ENCODE data around the gene NBPF1.
"Not testable (repeated sequence)": the region's sequence is repeated elsewhere in the genome, so short reads cannot be mapped to it uniquely, and the experiment has no call there.

The NBPF1 gene

DNA sequence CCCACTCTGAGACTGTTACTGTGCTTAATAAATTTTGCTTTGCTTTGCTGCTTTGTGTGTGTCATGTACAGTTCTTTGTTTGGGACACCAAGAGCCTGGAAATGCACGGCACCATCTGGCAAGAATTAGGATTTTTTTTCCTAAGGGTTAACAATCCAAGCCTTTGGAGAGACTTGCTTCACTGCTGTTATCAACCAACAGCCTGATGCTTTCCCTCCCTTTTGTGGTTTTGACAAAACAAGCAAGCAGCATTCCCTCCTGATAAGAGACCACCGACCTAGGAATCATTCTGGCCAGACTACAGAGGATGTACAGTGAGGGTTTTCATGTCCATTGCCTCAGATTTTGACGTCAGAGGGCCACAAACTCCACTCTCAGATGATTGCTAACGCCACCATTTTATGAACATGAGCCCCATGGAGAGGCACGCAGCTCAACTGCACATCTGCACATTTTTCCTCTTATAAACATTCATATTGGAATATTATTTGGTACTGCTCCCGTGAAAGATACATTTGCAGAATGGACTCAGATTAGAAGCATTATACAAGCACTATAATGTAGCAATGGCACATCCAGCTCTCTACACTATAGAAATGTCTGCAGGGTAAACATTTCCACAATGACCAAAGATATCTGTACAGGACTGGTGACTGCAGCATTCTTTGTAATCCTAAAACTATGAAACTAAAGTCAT lies 94.0 kb downstream of the NBPF1 start:
- in situ Hi-C loops (cut with MboI; ENCODE audit: low sequenced_read_pairs), result not testable (repeated sequence)

DNA sequence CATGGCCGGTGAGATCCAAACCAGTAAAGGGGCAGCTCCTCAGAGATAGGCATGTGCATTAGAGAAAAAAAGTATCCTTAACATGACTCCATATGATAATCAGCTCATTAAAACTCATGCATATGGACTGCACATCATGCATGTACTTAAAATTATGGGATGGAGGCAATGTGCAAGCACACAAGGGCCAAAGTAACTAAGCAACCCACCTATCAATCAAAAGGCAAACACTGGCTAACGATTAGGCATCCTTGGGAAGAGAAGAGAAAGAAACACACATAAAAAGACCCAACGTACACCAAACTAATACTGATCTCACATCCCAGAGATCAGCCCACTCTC lies 94.5 kb downstream of the NBPF1 start:
- in situ Hi-C loops (cut with MboI; ENCODE audit: low sequenced_read_pairs), result not testable (repeated sequence)

DNA sequence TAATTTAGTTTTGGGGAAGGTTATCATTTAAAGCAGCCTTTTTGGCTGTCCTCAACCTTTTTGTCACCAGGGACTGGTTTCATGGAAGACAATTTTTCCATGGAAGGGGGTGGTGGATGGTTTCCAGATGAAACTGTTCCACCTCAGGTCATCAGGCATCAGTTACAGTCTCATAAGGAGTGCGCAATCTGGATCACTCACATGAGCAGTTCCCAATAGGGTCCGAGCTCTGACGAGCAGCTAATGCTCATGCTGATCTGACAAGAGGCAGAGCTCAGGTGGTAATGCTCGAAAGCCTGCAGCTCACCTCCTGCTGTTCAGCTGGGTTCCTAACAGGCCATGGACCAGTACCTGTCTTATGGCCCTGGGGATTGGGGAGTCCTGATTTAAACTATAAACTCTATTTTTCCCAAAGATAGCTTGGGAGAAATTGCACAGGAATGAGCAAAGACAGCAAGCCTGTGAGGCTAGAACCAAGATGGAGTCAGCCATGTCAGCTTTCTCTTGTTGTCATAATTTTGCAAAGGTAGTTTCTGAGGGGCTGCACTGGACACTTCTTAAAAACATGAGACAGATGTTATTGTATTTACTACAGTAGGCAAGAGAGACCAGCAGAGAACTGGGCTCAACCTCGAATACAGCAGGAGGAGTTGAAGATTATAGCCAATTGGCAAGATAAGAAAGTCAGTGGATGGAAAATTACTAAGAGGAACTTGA lies 96.5 kb downstream of the NBPF1 start:
- in situ Hi-C loops (cut with MboI; ENCODE audit: low sequenced_read_pairs), result not testable (repeated sequence)

DNA sequence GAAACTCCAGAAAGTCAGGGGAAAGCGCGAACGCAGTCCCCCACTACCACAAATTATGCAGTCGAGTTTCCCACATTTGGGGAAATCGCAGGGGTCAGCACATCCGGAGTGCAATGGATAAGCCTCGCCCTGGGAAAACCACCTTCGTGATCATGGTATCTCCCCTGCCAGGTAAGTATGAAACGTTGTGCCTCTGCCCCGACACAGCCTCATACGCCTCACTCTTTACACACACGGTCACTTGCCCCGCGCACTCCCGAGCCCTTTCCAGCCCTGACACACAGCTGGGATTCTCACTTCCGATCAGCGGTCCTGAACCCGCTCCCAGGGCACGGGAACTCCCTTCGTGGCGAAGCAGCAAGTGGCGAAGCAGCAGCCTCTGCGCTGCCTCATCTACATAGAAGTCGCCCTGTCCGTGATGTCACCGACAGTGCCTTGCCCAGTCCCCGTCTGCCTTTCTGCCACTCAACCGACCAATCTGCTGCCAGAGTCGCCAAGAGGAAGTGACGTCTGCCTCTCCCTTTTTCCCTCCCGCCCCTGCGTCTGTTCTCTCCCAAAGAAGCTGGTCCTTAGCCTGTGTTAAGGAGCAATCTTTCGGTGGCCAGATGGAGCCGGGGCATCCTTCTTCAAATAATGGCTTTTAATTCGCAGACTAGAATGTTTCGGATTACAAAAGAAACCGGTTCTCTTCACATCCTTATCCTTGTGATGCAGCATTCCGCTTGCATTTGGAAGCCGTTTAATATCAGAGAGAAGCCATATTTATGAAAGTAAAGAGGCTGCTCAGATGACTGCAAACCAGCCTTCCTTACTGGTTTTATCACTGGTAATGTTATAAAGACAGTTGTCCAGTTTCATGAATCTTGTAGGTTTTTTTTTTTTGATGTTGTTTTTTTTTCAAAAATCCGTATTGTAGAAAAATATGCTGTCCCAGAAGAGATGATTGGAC lies 99.0 kb downstream of the NBPF1 start, which contains the start of gene RNU1-1:
Gene RNU1-1 (minus strand): TSS at position 179 of the 949 bp plus-strand sequence.
- in situ Hi-C loops (cut with MboI; ENCODE audit: low sequenced_read_pairs), result not testable (repeated sequence)

DNA sequence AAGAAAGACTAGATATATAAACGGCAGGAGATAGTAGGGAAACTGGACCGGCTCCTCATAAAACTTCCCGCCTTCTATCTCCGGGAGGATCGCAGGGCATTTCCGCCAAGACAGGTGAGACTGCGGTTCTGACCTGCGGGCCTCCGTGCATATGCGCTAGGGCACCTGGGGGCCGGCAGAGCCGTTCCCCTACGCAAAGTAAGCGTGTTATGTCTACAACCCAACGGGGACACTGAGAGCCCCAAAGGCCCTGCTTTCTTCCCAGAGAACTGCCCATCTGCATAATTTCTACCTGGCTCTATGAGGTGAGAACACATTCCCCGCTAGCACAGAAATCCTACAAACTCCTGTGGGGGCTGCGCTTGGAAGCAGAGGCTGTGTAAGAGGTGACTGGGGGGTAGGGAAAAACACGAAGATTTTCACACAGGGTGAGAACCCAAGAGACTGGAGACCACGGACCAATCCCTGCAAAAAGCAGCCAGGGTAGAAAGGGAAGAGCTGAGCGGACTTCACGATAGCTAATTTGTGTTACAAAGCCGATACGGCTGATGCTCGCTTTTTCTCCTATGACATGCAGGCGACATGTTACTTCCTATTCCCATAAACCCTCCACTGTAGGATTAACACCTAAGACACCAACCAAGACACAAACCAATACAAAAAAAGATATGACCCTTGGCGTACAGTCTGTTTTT lies 99.8 kb downstream of the NBPF1 start:
- in situ Hi-C loops (cut with MboI; ENCODE audit: low sequenced_read_pairs), result not testable (repeated sequence)

DNA sequence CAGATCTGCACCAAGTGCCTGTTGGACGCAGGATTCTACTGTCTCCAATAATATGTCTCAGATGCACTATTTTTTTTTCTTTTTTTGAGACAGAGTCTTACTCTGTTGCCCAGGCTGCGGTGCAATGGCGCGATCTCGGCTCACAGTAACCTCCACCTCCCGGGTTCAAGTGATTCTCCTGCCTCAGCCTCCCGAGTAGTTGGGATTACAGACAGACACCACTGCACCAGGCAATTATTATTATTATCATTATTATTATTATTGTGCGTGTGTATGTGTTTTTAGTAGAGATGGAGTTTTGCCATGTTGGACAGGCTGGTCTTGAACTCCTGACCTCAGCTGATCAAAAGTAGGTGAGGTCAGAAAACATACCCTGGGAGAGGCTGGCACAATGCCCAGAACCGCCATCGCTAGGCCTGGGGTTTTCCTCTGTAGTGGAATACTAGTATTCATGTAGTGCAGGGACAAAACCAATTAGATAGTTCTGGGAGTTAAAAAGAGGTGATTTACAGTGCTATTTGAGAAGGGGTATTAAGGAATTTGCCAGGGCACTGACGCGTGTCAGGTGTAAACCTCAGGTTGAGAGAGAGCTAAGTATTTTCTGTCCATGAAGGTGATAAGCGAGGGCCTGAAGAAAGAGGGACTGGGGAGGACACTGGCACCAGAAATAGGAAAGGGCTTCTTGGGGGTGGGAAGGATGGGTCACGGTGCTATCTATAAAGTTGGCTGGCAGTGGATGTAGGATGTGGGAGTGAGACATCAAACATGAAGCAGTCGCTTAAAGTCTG lies 100.5 kb downstream of the NBPF1 start:
- in situ Hi-C loops (cut with MboI; ENCODE audit: low sequenced_read_pairs), result not testable (repeated sequence)

Measured in HL-60/S4 (cell line).